K562 (cell line): ENCODE results near the gene GNAQ. TPM values are rescaled to one million over a fixed set of nuclear protein-coding genes. Genes with fewer than 3 reads are reported as not detected.
A peak's percentile ranks its signal among the peaks of the same experiment; 100 is the strongest.

Experiments used
- E2F3 ChIP-seq: fragments of 250-450 bp; sonication (Bioruptor Pico); IDR thresholded peaks from 2 replicates; pipeline ENCODE4 v1.4.0; 2020; ENCODE audit warnings: mild to moderate bottlenecking
- E4F1 ChIP-seq: fragments of 250-450 bp; sonication (Bioruptor Pico); IDR thresholded peaks from 2 replicates; pipeline ENCODE4 v1.5.0; 2021; ENCODE audit warnings: mild to moderate bottlenecking, borderline replicate concordance
- EP400 ChIP-seq: fragments of 450-650 bp; IDR thresholded peaks from 2 replicates; pipeline ENCODE4 v1.6.1; 2017; ENCODE audit warnings: antibody characterized with exemption, mild to moderate bottlenecking, moderate library complexity
- GTF3C2 ChIP-seq: IDR thresholded peaks from 3 replicates; pipeline ENCODE4 v1.6.1; 2011; ENCODE audit warnings: borderline replicate concordance, mild to moderate bottlenecking, moderate library complexity; ENCODE audit not compliant: insufficient read length; ENCODE audit errors: extremely low read depth
- HNRNPH1 ChIP-seq: fragments of 200-400 bp; formaldehyde crosslinking; optimal IDR thresholded peaks from 2 replicates; pipeline ENCODE3; 2017; ENCODE audit warnings: low read depth, mild to moderate bottlenecking, low read length, moderate library complexity
- KDM1A ChIP-seq, 2 experiments: fragments of 450-650 bp; IDR thresholded peaks; 2 replicates each; pipeline ENCODE4 v1.6.1; 2016; ENCODE audit warnings: mild to moderate bottlenecking in 2 of 2
- MED1 ChIP-seq: sonication (generic); formaldehyde crosslinking; IDR thresholded peaks from 2 replicates; pipeline ENCODE4 v1.8.1; 2023; ENCODE audit warnings: missing genetic modification reagents, borderline replicate concordance
- NFATC3 ChIP-seq: fragments of 450-650 bp; IDR thresholded peaks from 2 replicates; pipeline ENCODE4 v1.6.1; 2017; ENCODE audit warnings: mild to moderate bottlenecking
- NFIC ChIP-seq: fragments of 450-650 bp; IDR thresholded peaks from 2 replicates; pipeline ENCODE4 v1.6.1; 2017; ENCODE audit warnings: mild to moderate bottlenecking, inconsistent platforms
- PTTG1 ChIP-seq: fragments of 450-650 bp; IDR thresholded peaks from 2 replicates; pipeline ENCODE4 v1.6.1; 2016; ENCODE audit warnings: low read depth, mild to moderate bottlenecking, missing genetic modification characterization, missing compliant biosample characterization
- SIRT6 ChIP-seq: IDR thresholded peaks from one replicate; pipeline ENCODE4 v1.6.1; 2012; ENCODE audit warnings: low read depth, mild to moderate bottlenecking, control low read depth, inconsistent platforms, low read length, moderate library complexity
- ZBTB5 ChIP-seq: fragments of 450-650 bp; IDR thresholded peaks from 2 replicates; pipeline ENCODE4 v1.6.1; 2017; ENCODE audit warnings: antibody characterized with exemption
- polyA plus RNA-seq, 8 experiments: library from polyadenylated mRNA; depleted of rRNA in 4 of 8; stranded (reverse) in 5 of 8; unstranded in 3 of 8; fragments of >200 nt; fragmentation: Nextera tagmentation in 2 of 8; fragmentation: Illumina TruSeq in 1 of 8; extraction: Ambion mirVana in 2 of 8; extraction: Trizol in 1 of 8; gene quantifications; 2 replicates each; pipeline versions ENCODE4 v1.2.1 to v1.2.3, GENCODE V29; 2011 to 2014; ENCODE audit warnings: inconsistent platforms in 1 of 8, missing spikeins in 1 of 8
- total RNA-seq, 7 experiments: library from RNA; depleted of rRNA in 6 of 7; stranded (reverse); fragments of >200 nt in 6 of 7; fragmentation: Illumina TruSeq in 2 of 7; extraction: Trizol in 2 of 7; gene quantifications; 2 replicates each; pipeline versions ENCODE4 v1.2.1 to v1.2.3, GENCODE V29; 2011 to 2021; ENCODE audit warnings: low replicate concordance in 1 of 7
- TF ChIP-seq, protein P1 (sequence below): fragments of 250-450 bp; sonication (Bioruptor Pico); IDR thresholded peaks from 2 replicates; pipeline ENCODE4 v1.5.0; 2022; ENCODE audit warnings: mild to moderate bottlenecking
- TF ChIP-seq, protein P2 (sequence below): fragments of 450-650 bp; formaldehyde crosslinking; IDR thresholded peaks from 2 replicates; pipeline ENCODE4 v1.4.0; 2020; ENCODE audit warnings: mild to moderate bottlenecking, moderate library complexity

The GNAQ gene
- total and polyA plus RNA-seq, 9 of the 15 experiments (the other 6 are each of a cell fraction or from before 2014, with no cell fraction given) = 4.8 to 27.9 (median 17.5) TPM

GRCh38 chr9:77820293-77820954, 211.2 kb downstream of the GNAQ start (continued):
- TF ChIP-seq MED1 (CRISPR knock-in tag) (no peak), EP400 (peak; percentile 38; the same call in 1 of the 2 replicates), HNRNPH1 (no peak), KDM1A (IDR thresholded peaks at IDR 0.05) (peak; percentile 22 to 50; a peak in 2 of 4 replicates), GTF3C2 (no peak), NFIC (no peak), SIRT6 (no peak), E4F1 (CRISPR knock-in tag) (no peak), NFATC3 (no peak), E2F3 (CRISPR knock-in tag) (no peak), PTTG1 (tag) (no peak), ZBTB5 (no peak)
- TF ChIP-seq, protein P1, sequence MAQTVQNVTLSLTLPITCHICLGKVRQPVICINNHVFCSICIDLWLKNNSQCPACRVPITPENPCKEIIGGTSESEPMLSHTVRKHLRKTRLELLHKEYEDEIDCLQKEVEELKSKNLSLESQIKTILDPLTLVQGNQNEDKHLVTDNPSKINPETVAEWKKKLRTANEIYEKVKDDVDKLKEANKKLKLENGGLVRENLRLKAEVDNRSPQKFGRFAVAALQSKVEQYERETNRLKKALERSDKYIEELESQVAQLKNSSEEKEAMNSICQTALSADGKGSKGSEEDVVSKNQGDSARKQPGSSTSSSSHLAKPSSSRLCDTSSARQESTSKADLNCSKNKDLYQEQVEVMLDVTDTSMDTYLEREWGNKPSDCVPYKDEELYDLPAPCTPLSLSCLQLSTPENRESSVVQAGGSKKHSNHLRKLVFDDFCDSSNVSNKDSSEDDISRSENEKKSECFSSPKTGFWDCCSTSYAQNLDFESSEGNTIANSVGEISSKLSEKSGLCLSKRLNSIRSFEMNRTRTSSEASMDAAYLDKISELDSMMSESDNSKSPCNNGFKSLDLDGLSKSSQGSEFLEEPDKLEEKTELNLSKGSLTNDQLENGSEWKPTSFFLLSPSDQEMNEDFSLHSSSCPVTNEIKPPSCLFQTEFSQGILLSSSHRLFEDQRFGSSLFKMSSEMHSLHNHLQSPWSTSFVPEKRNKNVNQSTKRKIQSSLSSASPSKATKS = no peak
- TF ChIP-seq, protein P2, sequence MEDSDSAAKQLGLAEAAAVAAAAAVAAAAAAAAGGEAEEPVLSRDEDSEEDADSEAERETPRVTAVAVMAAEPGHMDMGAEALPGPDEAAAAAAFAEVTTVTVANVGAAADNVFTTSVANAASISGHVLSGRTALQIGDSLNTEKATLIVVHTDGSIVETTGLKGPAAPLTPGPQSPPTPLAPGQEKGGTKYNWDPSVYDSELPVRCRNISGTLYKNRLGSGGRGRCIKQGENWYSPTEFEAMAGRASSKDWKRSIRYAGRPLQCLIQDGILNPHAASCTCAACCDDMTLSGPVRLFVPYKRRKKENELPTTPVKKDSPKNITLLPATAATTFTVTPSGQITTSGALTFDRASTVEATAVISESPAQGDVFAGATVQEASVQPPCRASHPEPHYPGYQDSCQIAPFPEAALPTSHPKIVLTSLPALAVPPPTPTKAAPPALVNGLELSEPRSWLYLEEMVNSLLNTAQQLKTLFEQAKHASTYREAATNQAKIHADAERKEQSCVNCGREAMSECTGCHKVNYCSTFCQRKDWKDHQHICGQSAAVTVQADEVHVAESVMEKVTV (CRISPR knock-in tag) = no peak
